GM18502 (cell line): Measurements from ENCODE around the gene CCT8L2.
"Not testable (repeated sequence)": the region's sequence is repeated elsewhere in the genome, so short reads cannot be mapped to it uniquely, and the experiment has no call there.

ENCODE experiments used
- ATAC-seq: cut with Tn5 transposase; IDR thresholded peaks from one replicate; pipeline ENCODE4 v1.9.1; 2021; ENCODE audit warnings: mild to moderate bottlenecking; ENCODE audit not compliant: unreplicated experiment, poor library complexity

CCT8L2 gene

GRCh38 chr22:16561093-16561658 is 31.4 kb downstream of the CCT8L2 start:
- not testable (repeated sequence) for ATAC-seq

- ATAC-seq: not testable (repeated sequence)
Measured at GRCh38 chr22:16560651-16561050, 32.0 kb downstream of the CCT8L2 start.

- ATAC-seq: not testable (repeated sequence)
Measured at GRCh38 chr22:16559996-16560395, 32.6 kb downstream of the CCT8L2 start.

GRCh38 chr22:16559056-16559955 is 33.3 kb downstream of the CCT8L2 start:
- no peak for ATAC-seq

- not testable (repeated sequence) for ATAC-seq
Measured at GRCh38 chr22:16558376-16558945, 34.1 kb downstream of the CCT8L2 start.

DNA sequence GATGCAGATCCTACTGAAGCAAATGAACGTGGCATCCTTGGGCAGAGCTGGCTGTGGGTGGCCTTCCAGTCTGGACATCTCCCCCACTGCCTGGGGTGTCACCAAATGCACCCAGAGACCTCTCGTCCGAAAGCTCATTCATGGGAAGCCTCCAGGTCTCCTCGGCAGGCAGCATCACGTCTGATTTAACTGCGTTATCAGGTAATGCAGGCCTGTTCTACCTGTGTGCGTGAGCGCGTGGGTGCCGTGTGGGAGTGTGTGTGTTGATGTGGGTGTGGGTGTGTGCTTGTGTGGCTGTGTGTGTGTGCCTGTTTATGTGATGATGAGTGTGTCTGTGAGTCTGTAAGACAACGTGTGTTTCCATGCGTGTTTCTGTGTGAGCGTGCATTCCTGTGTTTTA is 35.1 kb downstream of the CCT8L2 start:
- not testable (repeated sequence) for ATAC-seq

GRCh38 chr22:16555077-16555994 is 37.3 kb downstream of the CCT8L2 start:
- ATAC-seq: not testable (repeated sequence)

DNA sequence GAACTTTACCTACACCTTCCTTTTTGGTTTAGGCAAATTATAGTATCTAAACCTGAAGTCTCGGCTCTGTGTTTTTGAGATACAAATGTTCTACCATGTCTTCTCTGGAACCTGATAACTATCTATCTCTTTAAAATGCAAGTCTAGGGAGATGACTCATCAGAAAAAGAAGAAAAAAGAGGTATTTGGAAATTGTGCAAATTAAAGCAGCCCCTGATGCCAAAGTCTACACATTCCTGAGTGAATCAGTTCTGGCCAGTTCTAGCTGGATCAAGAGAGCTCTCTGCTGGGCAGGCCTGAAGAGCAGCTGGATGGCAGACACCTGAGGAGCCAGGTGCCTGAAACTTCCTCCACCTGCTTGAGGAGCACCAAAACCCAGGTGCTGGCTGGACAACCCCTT is 49.3 kb downstream of the CCT8L2 start:
- not testable (repeated sequence) for ATAC-seq
